Astrocyte (in vitro differentiated cells and primary cell): ENCODE results near the gene KL. TPM values are rescaled to one million over a fixed set of nuclear protein-coding genes. Genes with fewer than 3 reads are reported as not detected.

Source experiments
- DNase-seq: peaks from one replicate; pipeline ENCODE4 v3.0.0-alpha.2; 2010; ENCODE audit warnings: low read depth
- FAIRE-seq: peaks from 2 replicates; lab custom pipeline; 2011; peaks lifted over from hg19 to GRCh38; lab: Jason Lieb, UNC
- H2AFZ ChIP-seq: 2 replicates; pipeline ENCODE4 v1.6.0; 2012; ENCODE audit warnings: low read depth, low read length, inconsistent platforms
- H3K27ac ChIP-seq: 2 replicates; pipeline ENCODE4 v1.5.1; 2011; ENCODE audit warnings: low read depth, low read length, inconsistent platforms
- H3K27me3 ChIP-seq: 2 replicates; pipeline ENCODE4 v1.6.0; 2011; ENCODE audit warnings: low read length, inconsistent platforms; ENCODE audit not compliant: insufficient read depth
- H3K36me3 ChIP-seq: 2 replicates; pipeline ENCODE4 v1.5.1; 2011; ENCODE audit warnings: low read length, inconsistent platforms; ENCODE audit not compliant: insufficient read depth
- H3K4me1 ChIP-seq: 2 replicates; pipeline ENCODE4 v1.5.1; 2011; ENCODE audit warnings: low read length, inconsistent platforms; ENCODE audit not compliant: insufficient read depth
- H3K4me2 ChIP-seq: 2 replicates; pipeline ENCODE4 v1.6.0; 2012; ENCODE audit warnings: low read length, inconsistent platforms
- H3K4me3 ChIP-seq: 2 replicates; pipeline ENCODE4 v1.5.1; 2011; ENCODE audit warnings: low read depth, mild to moderate bottlenecking, low read length, inconsistent platforms; ENCODE audit not compliant: insufficient read depth
- H3K79me2 ChIP-seq: 2 replicates; pipeline ENCODE4 v1.6.0; 2012; ENCODE audit warnings: mild to moderate bottlenecking, low read length, inconsistent platforms; ENCODE audit not compliant: insufficient read depth
- H3K9ac ChIP-seq: 2 replicates; pipeline ENCODE4 v1.6.0; 2012; ENCODE audit warnings: mild to moderate bottlenecking, low read length, inconsistent platforms
- H3K9me3 ChIP-seq: 2 replicates; pipeline ENCODE4 v1.5.1; 2012; ENCODE audit warnings: low read depth, mild to moderate bottlenecking, low read length, inconsistent platforms; ENCODE audit not compliant: insufficient read depth
- H4K20me1 ChIP-seq: 2 replicates; pipeline ENCODE4 v1.6.0; 2012; ENCODE audit warnings: low read length, inconsistent platforms; ENCODE audit not compliant: insufficient read depth
- H3K27ac Mint-ChIP-seq: one replicate; pipeline ENCODE4 v1.8.0; 2021; ENCODE audit warnings: mild to moderate bottlenecking, mixed read lengths; ENCODE audit not compliant: unreplicated experiment
- H3K27me3 Mint-ChIP-seq: one replicate; pipeline ENCODE4 v1.8.0; 2021; ENCODE audit warnings: low read depth, mixed read lengths; ENCODE audit not compliant: unreplicated experiment
- H3K36me3 Mint-ChIP-seq: one replicate; pipeline ENCODE4 v1.8.0; 2021; ENCODE audit warnings: low read depth, mixed read lengths; ENCODE audit not compliant: unreplicated experiment
- H3K4me1 Mint-ChIP-seq: one replicate; pipeline ENCODE4 v1.8.0; 2021; ENCODE audit warnings: low read depth, mixed read lengths; ENCODE audit not compliant: unreplicated experiment
- H3K4me3 Mint-ChIP-seq: one replicate; pipeline ENCODE4 v1.8.0; 2021; ENCODE audit warnings: mild to moderate bottlenecking, moderate library complexity, mixed read lengths; ENCODE audit not compliant: unreplicated experiment
- H3K9me3 Mint-ChIP-seq: one replicate; pipeline ENCODE4 v1.8.0; 2021; ENCODE audit warnings: mild to moderate bottlenecking, mixed read lengths; ENCODE audit not compliant: unreplicated experiment
- EZH2 ChIP-seq: IDR thresholded peaks from 2 replicates; pipeline ENCODE4 v1.6.1; 2012; ENCODE audit warnings: mild to moderate bottlenecking, low read length, inconsistent platforms; ENCODE audit not compliant: insufficient read depth
- total RNA-seq: library from RNA; stranded (reverse); gene quantifications from 2 replicates; pipeline ENCODE4 v1.2.1, GENCODE V29; 2021
- TF ChIP-seq, protein P1 (sequence below): IDR thresholded peaks from 2 replicates; pipeline ENCODE4 v1.5.1; 2011; ENCODE audit warnings: low read depth, mild to moderate bottlenecking, inconsistent platforms, low read length, moderate library complexity; ENCODE audit not compliant: insufficient read depth

Gene KL
- total RNA-seq, 1 donor from 2014 or later: 0.07 TPM

DNA sequence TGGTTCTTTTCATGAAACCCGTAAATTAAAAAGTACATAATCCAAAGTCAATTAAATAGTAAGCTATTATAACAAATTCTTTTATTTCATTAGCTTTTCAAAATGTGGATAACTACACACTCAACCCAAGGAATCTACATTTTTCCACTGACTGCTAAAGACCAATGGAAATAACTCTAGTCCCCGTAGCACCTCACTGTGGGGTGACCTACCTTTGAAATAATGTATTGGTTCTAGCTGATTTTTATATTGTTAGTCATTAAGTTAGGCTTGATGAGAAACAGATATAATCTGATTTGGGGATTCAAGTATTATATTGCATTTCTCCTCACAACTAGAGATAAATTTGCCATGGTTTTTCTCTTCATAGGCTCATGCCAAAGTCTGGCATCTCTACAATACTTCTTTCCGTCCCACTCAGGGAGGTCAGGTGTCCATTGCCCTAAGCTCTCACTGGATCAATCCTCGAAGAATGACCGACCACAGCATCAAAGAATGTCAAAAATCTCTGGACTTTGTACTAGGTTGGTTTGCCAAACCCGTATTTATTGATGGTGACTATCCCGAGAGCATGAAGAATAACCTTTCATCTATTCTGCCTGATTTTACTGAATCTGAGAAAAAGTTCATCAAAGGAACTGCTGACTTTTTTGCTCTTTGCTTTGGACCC, 37.3 kb downstream of the KL start:
- no peaks in the 10 kb centered on the region for H3K27me3 Mint-ChIP-seq
- TF ChIP-seq EZH2: no peak
- TF ChIP-seq, protein P1, sequence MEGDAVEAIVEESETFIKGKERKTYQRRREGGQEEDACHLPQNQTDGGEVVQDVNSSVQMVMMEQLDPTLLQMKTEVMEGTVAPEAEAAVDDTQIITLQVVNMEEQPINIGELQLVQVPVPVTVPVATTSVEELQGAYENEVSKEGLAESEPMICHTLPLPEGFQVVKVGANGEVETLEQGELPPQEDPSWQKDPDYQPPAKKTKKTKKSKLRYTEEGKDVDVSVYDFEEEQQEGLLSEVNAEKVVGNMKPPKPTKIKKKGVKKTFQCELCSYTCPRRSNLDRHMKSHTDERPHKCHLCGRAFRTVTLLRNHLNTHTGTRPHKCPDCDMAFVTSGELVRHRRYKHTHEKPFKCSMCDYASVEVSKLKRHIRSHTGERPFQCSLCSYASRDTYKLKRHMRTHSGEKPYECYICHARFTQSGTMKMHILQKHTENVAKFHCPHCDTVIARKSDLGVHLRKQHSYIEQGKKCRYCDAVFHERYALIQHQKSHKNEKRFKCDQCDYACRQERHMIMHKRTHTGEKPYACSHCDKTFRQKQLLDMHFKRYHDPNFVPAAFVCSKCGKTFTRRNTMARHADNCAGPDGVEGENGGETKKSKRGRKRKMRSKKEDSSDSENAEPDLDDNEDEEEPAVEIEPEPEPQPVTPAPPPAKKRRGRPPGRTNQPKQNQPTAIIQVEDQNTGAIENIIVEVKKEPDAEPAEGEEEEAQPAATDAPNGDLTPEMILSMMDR: no peak

DNA sequence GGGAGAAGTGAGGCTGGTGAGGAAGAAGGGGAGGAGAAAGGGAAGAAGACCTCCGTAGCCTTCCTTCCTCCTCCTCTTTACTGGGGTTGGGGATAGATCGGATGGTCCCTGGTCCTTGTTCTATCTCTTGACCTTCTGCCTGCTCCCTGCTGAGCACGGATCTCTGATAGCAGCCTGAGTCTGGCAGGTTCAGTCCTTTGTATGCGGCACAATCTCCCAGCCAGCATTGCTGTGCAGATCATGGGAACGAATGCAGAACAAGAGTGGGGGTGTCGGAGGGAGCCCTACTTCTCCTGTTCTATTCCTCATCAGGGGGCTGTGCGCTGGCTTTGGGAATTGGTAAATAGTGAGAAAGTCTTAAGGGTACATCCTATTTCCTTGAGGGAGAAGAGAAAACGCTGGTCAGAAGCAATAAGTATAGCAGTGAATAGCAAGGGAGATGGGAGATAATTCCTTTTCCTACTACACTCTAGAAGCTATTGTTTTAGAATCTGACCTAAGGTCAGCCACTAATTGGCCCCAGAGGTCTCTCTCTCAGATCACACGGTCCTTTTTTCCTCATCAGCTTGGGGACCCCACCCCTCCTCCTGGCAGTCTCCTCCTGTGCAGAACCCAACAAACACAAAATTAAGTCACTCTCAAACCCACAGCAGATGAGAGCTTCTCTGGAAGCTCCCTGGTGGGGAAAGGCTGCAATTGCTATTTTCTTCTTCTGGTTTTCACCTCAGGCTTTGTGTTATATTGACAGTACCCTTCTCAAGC, 41.0 kb downstream of the KL start:
- Histone ChIP-seq H3K27me3 (no peaks in the 10 kb centered on the region), H3K4me1 (peaks cover 4% of the 10 kb centered on the region), H3K79me2 (no peaks in the 10 kb centered on the region), H3K9ac (no peak overlapping the region), H3K36me3 (no peaks in the 10 kb centered on the region), H2AFZ (no peak overlapping the region), H3K9me3 (no peaks in the 10 kb centered on the region), H4K20me1 (no peaks in the 10 kb centered on the region), H3K4me3 (no peak overlapping the region), H3K27ac (no peak overlapping the region), H3K4me2 (no peak overlapping the region)
- no peak overlapping the region for H3K27ac Mint-ChIP-seq
- H3K9me3 Mint-ChIP-seq: no peaks in the 10 kb centered on the region
- no peak for FAIRE-seq
- H3K4me1 Mint-ChIP-seq: peaks cover 12% of the 10 kb centered on the region
- no peak for DNase-seq
- peaks cover 2% of the 10 kb centered on the region for H3K36me3 Mint-ChIP-seq
- no peaks in the 10 kb centered on the region for H3K27me3 Mint-ChIP-seq
- H3K4me3 Mint-ChIP-seq: no peak overlapping the region
- TF ChIP-seq EZH2: no peak
- TF ChIP-seq, protein P1: peak; percentile 32

More for the DNA sequence above, 37.3 kb downstream of the KL start:
- DNase-seq (peak; percentile 73), FAIRE-seq (no peak)
- Mint-ChIP-seq H3K27ac (peak overlapping the region; percentile 41), H3K9me3 (no peaks in the 10 kb centered on the region), H3K4me3 (no peak overlapping the region), H3K36me3 (peaks cover 2% of the 10 kb centered on the region), H3K4me1 (peaks cover 12% of the 10 kb centered on the region)
- no peaks in the 10 kb centered on the region for H3K9me3 ChIP-seq
- no peak overlapping the region for H2AFZ ChIP-seq
- H3K27ac ChIP-seq: no peak overlapping the region
- no peaks in the 10 kb centered on the region for H3K27me3 ChIP-seq
- no peaks in the 10 kb centered on the region for H4K20me1 ChIP-seq
- no peak overlapping the region for H3K4me2 ChIP-seq
- peaks cover 4% of the 10 kb centered on the region for H3K4me1 ChIP-seq
- H3K4me3 ChIP-seq: no peak overlapping the region
- H3K36me3 ChIP-seq: no peaks in the 10 kb centered on the region
- H3K79me2 ChIP-seq: no peaks in the 10 kb centered on the region
- H3K9ac ChIP-seq: no peak overlapping the region
